Hepatocyte (in vitro differentiated cells): Measurements from ENCODE around the gene SNAI3.

Experiments
- CTCF ChIP-seq: fragments of 200-600 bp; sonication (generic); IDR thresholded peaks from 2 replicates; pipeline ENCODE4 v1.5.1; 2016; ENCODE audit warnings: antibody characterized with exemption, mild to moderate bottlenecking; ENCODE audit not compliant: poor library complexity
- EZH2 ChIP-seq: fragments of 200-600 bp; sonication (generic); IDR thresholded peaks from 2 replicates; pipeline ENCODE4 v1.6.1; 2016; ENCODE audit warnings: antibody characterized with exemption, mild to moderate bottlenecking, borderline replicate concordance
- EZH2phosphoT487 ChIP-seq: fragments of 200-600 bp; sonication (generic); IDR thresholded peaks from one replicate; pipeline ENCODE4 v1.6.1; 2018; ENCODE audit warnings: antibody characterized with exemption, mild to moderate bottlenecking, low read depth, moderate library complexity; ENCODE audit not compliant: unreplicated experiment, severe bottlenecking

GRCh38 chr16:88628512-88628974 lies 57.8 kb downstream of the SNAI3 start:
- TF ChIP-seq CTCF (peak; percentile 24), EZH2phosphoT487 (no peak), EZH2 (no peak)
